ENCODE data around the gene ZNF366.

ZNF366 gene

DNA sequence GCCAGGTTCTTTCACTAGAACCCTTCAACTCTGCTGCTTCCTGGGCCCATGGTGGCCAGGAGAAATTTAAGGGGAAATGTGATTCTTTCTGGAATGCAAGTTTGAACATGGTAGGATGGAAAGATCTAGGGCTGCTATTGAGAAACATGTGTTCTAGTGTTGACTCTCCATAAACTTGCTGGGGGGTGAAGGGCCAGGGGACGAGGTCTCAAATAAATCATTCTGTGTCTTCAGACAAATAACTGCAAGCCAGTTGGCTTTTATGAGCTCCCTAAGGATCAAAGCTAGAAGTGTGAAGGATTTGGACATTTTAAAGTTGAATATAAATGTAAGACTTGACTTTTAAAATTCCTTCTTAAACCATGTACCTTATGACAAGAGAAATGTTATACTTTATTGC is 78.5 kb downstream of the ZNF366 start:
- no peaks in the 10 kb centered on the region for H3K4me1 ChIP-seq (ENCODE audit: control insufficient read depth, insufficient read depth, low read length)
- no peaks in the 10 kb centered on the region for H3K36me3 ChIP-seq (ENCODE audit: control insufficient read depth, insufficient read depth, low read length)
- no peak overlapping the region for H3K9ac ChIP-seq (ENCODE audit: low read length)
- H3K9me3 ChIP-seq (ENCODE audit: control insufficient read depth, low read length): no peaks in the 10 kb centered on the region
- no peak overlapping the region for H3K4me3 ChIP-seq (ENCODE audit: low read length)
- H3K27me3 ChIP-seq (ENCODE audit: control insufficient read depth, insufficient read depth, low read length): no peaks in the 10 kb centered on the region

GRCh38 chr5:72427488-72428437 is 79.4 kb downstream of the ZNF366 start:
- H3K9me3 ChIP-seq (ENCODE audit: control insufficient read depth, low read length): no peaks in the 10 kb centered on the region
- no peak overlapping the region for H3K4me3 ChIP-seq (ENCODE audit: low read length)
- no peaks in the 10 kb centered on the region for H3K27me3 ChIP-seq (ENCODE audit: control insufficient read depth, insufficient read depth, low read length)
- no peaks in the 10 kb centered on the region for H3K4me1 ChIP-seq (ENCODE audit: control insufficient read depth, insufficient read depth, low read length)
- H3K36me3 ChIP-seq (ENCODE audit: control insufficient read depth, insufficient read depth, low read length): no peaks in the 10 kb centered on the region
- no peak overlapping the region for H3K9ac ChIP-seq (ENCODE audit: low read length)

GRCh38 chr5:72427016-72427415 is 80.2 kb downstream of the ZNF366 start:
- no peak overlapping the region for H3K4me3 ChIP-seq (ENCODE audit: low read length)
- H3K27me3 ChIP-seq (ENCODE audit: control insufficient read depth, insufficient read depth, low read length): no peaks in the 10 kb centered on the region
- H3K4me1 ChIP-seq (ENCODE audit: control insufficient read depth, insufficient read depth, low read length): no peaks in the 10 kb centered on the region
- H3K9me3 ChIP-seq (ENCODE audit: control insufficient read depth, low read length): no peaks in the 10 kb centered on the region
- no peak overlapping the region for H3K9ac ChIP-seq (ENCODE audit: low read length)
- H3K36me3 ChIP-seq (ENCODE audit: control insufficient read depth, insufficient read depth, low read length): no peaks in the 10 kb centered on the region

GRCh38 chr5:72426019-72426418 is 81.2 kb downstream of the ZNF366 start:
- H3K4me1 ChIP-seq (ENCODE audit: control insufficient read depth, insufficient read depth, low read length): no peaks in the 10 kb centered on the region
- H3K4me3 ChIP-seq (ENCODE audit: low read length): no peak overlapping the region
- no peak overlapping the region for H3K9ac ChIP-seq (ENCODE audit: low read length)
- no peaks in the 10 kb centered on the region for H3K9me3 ChIP-seq (ENCODE audit: control insufficient read depth, low read length)
- no peaks in the 10 kb centered on the region for H3K27me3 ChIP-seq (ENCODE audit: control insufficient read depth, insufficient read depth, low read length)
- no peaks in the 10 kb centered on the region for H3K36me3 ChIP-seq (ENCODE audit: control insufficient read depth, insufficient read depth, low read length)

GRCh38 chr5:72418271-72418670 is 88.9 kb downstream of the ZNF366 start:
- Histone ChIP-seq H3K4me3 (ENCODE audit: low read length) (no peak overlapping the region), H3K9me3 (ENCODE audit: control insufficient read depth, low read length) (no peaks in the 10 kb centered on the region), H3K9ac (ENCODE audit: low read length) (no peak overlapping the region), H3K27me3 (ENCODE audit: control insufficient read depth, insufficient read depth, low read length) (no peaks in the 10 kb centered on the region), H3K4me1 (ENCODE audit: control insufficient read depth, insufficient read depth, low read length) (no peaks in the 10 kb centered on the region), H3K36me3 (ENCODE audit: control insufficient read depth, insufficient read depth, low read length) (no peaks in the 10 kb centered on the region)

DNA sequence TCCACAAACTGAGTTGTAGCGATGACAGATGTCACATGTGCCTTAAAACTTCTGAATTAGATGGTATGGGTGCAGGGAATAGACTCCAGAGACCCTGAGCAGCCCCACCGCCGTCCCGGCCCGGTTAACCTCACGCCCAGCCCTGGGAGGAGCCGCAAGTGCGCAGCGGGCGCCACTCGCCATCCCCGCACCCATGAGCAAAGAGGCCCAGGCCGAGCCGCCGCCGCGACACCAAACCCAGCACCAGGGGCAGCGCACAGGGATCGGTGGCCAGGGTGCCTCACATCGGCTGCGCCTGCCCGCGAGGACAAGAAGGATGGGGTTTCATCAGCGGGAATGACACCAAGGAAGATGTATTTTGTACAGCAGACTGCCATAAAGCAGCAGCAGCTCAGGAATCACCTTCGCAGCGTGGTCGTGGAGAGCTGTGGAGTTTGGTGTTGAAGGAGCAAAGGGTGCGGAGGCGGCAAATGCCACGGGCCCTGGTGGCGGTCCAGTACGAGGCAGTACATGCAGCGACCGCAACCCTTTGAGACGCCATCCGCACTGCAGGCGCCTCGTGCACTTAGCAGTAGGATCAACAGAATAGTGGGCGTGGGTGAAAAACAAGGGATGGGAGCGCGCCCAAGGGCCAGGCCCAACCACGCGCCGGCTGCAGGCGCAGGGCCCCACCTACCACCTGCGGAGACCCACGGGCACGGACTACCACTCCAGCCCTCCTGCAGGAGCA is 89.7 kb downstream of the ZNF366 start:
- Histone ChIP-seq H3K36me3 (ENCODE audit: control insufficient read depth, insufficient read depth, low read length) (no peaks in the 10 kb centered on the region), H3K9me3 (ENCODE audit: control insufficient read depth, low read length) (no peaks in the 10 kb centered on the region), H3K4me3 (ENCODE audit: low read length) (no peak overlapping the region), H3K4me1 (ENCODE audit: control insufficient read depth, insufficient read depth, low read length) (no peaks in the 10 kb centered on the region), H3K27me3 (ENCODE audit: control insufficient read depth, insufficient read depth, low read length) (no peaks in the 10 kb centered on the region), H3K9ac (ENCODE audit: low read length) (no peak overlapping the region)

DNA sequence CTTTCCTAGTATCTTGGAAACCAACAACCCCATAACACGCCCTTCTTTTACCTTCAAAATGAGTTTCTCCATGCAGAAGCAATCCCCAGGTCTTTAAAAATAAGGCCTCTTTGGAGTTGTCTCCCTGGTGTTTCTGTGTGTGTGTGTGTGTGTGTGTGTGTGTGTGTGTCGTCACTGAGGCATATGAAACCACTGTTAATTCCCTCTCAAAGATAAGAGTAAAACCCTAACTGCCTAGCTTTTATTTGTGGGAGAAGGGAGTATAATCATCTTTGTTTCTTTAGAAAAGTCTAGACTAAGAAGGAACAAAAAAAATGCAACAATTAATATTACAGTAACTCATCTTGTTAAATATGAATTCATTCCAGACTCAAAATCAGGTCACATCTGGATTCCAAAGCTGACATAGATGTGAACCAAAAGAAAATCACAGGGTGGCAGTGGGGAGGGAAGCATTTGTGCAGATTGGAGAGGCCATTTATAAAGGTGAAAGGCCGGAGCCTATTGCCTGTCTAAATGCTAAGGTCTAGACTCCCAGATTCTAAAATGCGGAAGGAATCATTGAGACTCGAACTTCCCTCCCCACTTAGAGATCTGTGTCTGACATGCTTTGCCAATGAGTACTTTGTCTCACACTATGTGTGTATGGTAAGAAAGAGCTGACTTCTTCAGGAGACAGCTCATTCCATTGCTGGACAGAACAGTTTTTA is 91.4 kb downstream of the ZNF366 start:
- no peak overlapping the region for H3K4me3 ChIP-seq (ENCODE audit: low read length)
- H3K9me3 ChIP-seq (ENCODE audit: control insufficient read depth, low read length): no peaks in the 10 kb centered on the region
- no peaks in the 10 kb centered on the region for H3K27me3 ChIP-seq (ENCODE audit: control insufficient read depth, insufficient read depth, low read length)
- H3K9ac ChIP-seq (ENCODE audit: low read length): no peak overlapping the region
- no peaks in the 10 kb centered on the region for H3K4me1 ChIP-seq (ENCODE audit: control insufficient read depth, insufficient read depth, low read length)
- no peaks in the 10 kb centered on the region for H3K36me3 ChIP-seq (ENCODE audit: control insufficient read depth, insufficient read depth, low read length)

DNA sequence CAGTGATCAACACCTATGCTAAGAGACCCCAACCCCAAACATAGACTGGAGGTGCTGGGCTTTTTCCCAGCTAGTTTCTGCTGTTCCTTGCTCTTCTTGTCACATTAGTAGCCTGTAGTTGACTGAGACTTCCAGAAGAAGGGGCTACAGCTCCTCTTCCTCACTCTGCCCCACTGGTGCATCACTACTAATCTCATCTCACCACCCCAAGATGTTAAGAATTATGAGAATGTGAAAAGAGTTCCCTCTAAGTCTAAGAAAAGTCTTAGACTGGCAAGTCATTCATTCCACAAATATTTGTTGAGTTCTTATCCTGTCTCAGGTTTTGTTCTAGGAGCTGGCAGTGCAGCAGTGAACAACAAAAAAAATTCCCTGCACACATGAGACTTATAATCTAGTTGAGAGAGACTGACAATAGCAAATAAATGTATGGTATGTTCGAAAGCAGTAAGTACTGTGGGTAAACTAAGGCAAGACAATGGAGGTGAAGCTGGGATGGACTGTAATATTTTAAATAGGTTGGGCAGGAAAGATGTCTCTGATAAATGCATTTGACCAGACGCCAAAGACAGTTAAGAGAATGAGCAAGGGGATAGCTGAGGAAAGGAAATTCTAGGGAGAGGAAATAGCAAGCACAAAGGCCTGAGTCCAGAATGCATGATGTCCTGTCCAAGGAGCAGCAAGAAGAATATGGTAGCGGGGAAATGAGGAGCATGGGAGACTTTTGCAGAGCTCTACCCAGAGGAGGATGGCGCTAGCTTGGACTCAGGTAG is 94.7 kb downstream of the ZNF366 start:
- no peak overlapping the region for H3K4me3 ChIP-seq (ENCODE audit: low read length)
- H3K36me3 ChIP-seq (ENCODE audit: control insufficient read depth, insufficient read depth, low read length): no peaks in the 10 kb centered on the region
- H3K9ac ChIP-seq (ENCODE audit: low read length): no peak overlapping the region
- no peaks in the 10 kb centered on the region for H3K27me3 ChIP-seq (ENCODE audit: control insufficient read depth, insufficient read depth, low read length)
- H3K9me3 ChIP-seq (ENCODE audit: control insufficient read depth, low read length): no peaks in the 10 kb centered on the region
- no peaks in the 10 kb centered on the region for H3K4me1 ChIP-seq (ENCODE audit: control insufficient read depth, insufficient read depth, low read length)

DNA sequence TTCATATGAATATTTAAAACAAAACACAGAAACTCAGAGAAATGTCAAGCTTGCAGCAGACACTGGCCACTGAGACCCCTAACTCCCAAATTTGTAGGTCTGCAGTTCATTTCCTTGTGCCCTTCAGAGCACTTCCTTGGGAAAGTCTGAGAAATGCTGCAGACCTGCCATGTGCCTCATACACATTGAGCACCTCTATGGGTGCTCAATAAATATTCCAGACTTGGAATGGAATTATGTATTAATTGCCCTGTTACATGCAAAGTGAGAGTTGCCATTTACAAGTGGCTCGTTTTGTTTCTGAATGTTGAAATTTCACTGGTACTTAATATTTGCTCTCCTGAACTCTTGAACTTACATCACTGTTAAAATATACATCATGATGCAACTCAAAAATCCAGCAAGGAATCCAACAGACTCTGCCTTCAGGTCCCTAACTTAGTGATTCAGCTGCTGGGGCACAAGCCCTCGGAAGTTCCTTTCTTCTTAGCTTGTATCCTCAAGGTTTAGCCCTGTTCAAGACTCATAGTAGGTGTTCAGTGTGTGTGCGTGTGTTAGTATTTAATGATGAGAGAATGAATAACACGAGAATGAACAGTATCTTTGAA is 96.4 kb downstream of the ZNF366 start:
- no peaks in the 10 kb centered on the region for H3K27me3 ChIP-seq (ENCODE audit: control insufficient read depth, insufficient read depth, low read length)

GRCh38 chr5:72408603-72409002 is 98.6 kb downstream of the ZNF366 start:
- Histone ChIP-seq H3K4me3 (ENCODE audit: low read length) (no peak overlapping the region), H3K27me3 (ENCODE audit: control insufficient read depth, insufficient read depth, low read length) (no peaks in the 10 kb centered on the region), H3K9me3 (ENCODE audit: control insufficient read depth, low read length) (no peaks in the 10 kb centered on the region), H3K9ac (ENCODE audit: low read length) (no peak overlapping the region), H3K4me1 (ENCODE audit: control insufficient read depth, insufficient read depth, low read length) (no peaks in the 10 kb centered on the region), H3K36me3 (ENCODE audit: control insufficient read depth, insufficient read depth, low read length) (no peaks in the 10 kb centered on the region)

More for the DNA sequence above, 96.4 kb downstream of the ZNF366 start:
- Histone ChIP-seq H3K9ac (ENCODE audit: low read length) (no peak overlapping the region), H3K4me3 (ENCODE audit: low read length) (no peak overlapping the region), H3K4me1 (ENCODE audit: control insufficient read depth, insufficient read depth, low read length) (no peaks in the 10 kb centered on the region), H3K9me3 (ENCODE audit: control insufficient read depth, low read length) (no peaks in the 10 kb centered on the region), H3K36me3 (ENCODE audit: control insufficient read depth, insufficient read depth, low read length) (no peaks in the 10 kb centered on the region)

- Histone ChIP-seq H3K36me3 (ENCODE audit: control insufficient read depth, insufficient read depth, low read length) (no peaks in the 10 kb centered on the region), H3K9ac (ENCODE audit: low read length) (no peak overlapping the region), H3K27me3 (ENCODE audit: control insufficient read depth, insufficient read depth, low read length) (no peaks in the 10 kb centered on the region), H3K9me3 (ENCODE audit: control insufficient read depth, low read length) (no peaks in the 10 kb centered on the region), H3K4me3 (ENCODE audit: low read length) (no peak overlapping the region), H3K4me1 (ENCODE audit: control insufficient read depth, insufficient read depth, low read length) (no peaks in the 10 kb centered on the region)
Observed at GRCh38 chr5:72408127-72408526, 99.1 kb downstream of the ZNF366 start.

Measured in mucosa of stomach (tissue), 1 donor.